Activated naive CD4-positive, alpha-beta T cell treated with anti-CD3 and anti-CD28 coated beads, Interleukin-2, amount 10 ng/mL, durations not matched to agents 7 days and 5 days (primary cell): ENCODE results near the gene HES5.
"Not testable (repeated sequence)": the region's sequence is repeated elsewhere in the genome, so short reads cannot be mapped to it uniquely, and the experiment has no call there.

Source experiments
- CTCF ChIA-PET: fragments of 350-600 bp; sonication (Branson Sonifier 250); formaldehyde crosslinking; loops from one replicate; lab custom pipeline; 2021; ENCODE audit warnings: antibody characterized with exemption; lab: Charles Lee
- DNase-seq: peaks from one replicate; pipeline ENCODE4 v3.0.0-alpha.2; 2020
- H3K27ac Mint-ChIP-seq: one replicate; pipeline ENCODE4 v1.8.0; 2021; ENCODE audit warnings: mild to moderate bottlenecking, moderate library complexity, mixed read lengths
- H3K27me3 Mint-ChIP-seq: one replicate; pipeline ENCODE4 v1.8.0; 2021; ENCODE audit warnings: mild to moderate bottlenecking, mixed read lengths
- H3K36me3 Mint-ChIP-seq: one replicate; pipeline ENCODE4 v1.8.0; 2021; ENCODE audit warnings: mixed read lengths
- H3K4me1 Mint-ChIP-seq: one replicate; pipeline ENCODE4 v1.8.0; 2021; ENCODE audit warnings: mixed read lengths
- H3K4me3 Mint-ChIP-seq: one replicate; pipeline ENCODE4 v1.8.0; 2021; ENCODE audit warnings: mild to moderate bottlenecking, moderate library complexity, mixed read lengths
- H3K9me3 Mint-ChIP-seq: one replicate; pipeline ENCODE4 v1.8.0; 2021; ENCODE audit warnings: mixed read lengths

Gene HES5

GRCh38 chr1:2529784-2530512 is at the start of gene HES5:
Gene HES5 (minus strand): TSS chr1:2530263. CDS start chr1:2530164, 99 bp downstream.
- Mint-ChIP-seq H3K4me1 (peaks cover 23% of the 10 kb centered on the region), H3K4me3 (peak within 1 kb of the TSS; percentile 66), H3K27me3 (peaks cover 83% of the 10 kb centered on the region), H3K9me3 (no peaks in the 10 kb centered on the region), H3K27ac (no peak within 1 kb of the TSS), H3K36me3 (peaks cover 3% of the 10 kb centered on the region)
- CTCF ChIA-PET: no interaction called here
- DNase-seq: peak; percentile 44

- CTCF ChIA-PET: interaction anchor here (0.8 to 2.7 kb wide), 4 partner anchors 17 to 64 kb away, joined by 3 to 14 read pairs (median 7); partner anchors contain the start of gene TNFRSF14
- H3K9me3 Mint-ChIP-seq: peaks cover 6% of the 10 kb centered on the region
- H3K4me1 Mint-ChIP-seq: peaks cover 72% of the 10 kb centered on the region
- H3K36me3 Mint-ChIP-seq: peaks cover 8% of the 10 kb centered on the region
- no peak for DNase-seq
- peak overlapping the region; percentile 92 for H3K27ac Mint-ChIP-seq
- H3K27me3 Mint-ChIP-seq: no peaks in the 10 kb centered on the region
- peak overlapping the region; percentile 66 for H3K4me3 Mint-ChIP-seq
Measured at GRCh38 chr1:2578758-2579118, 48.7 kb upstream of the HES5 start.

GRCh38 chr1:2577565-2578075 is 47.6 kb upstream of the HES5 start:
- DNase-seq: peak; percentile 72
- H3K4me1 Mint-ChIP-seq: peaks cover 68% of the 10 kb centered on the region

GRCh38 chr1:2575801-2576663 is 46.0 kb upstream of the HES5 start:
- Mint-ChIP-seq H3K4me3 (no peak overlapping the region), H3K27ac (peak overlapping the region; percentile 71), H3K9me3 (peaks cover 19% of the 10 kb centered on the region), H3K4me1 (peaks cover 59% of the 10 kb centered on the region), H3K27me3 (peaks cover 5% of the 10 kb centered on the region), H3K36me3 (peaks cover 20% of the 10 kb centered on the region)
- CTCF ChIA-PET: interaction anchor here (2.7 kb wide), 1 partner anchor 15 kb away, joined by 14 read pairs; no protein-coding TSS in a partner anchor
- no peak for DNase-seq

More at GRCh38 chr1:2577565-2578075, 47.6 kb upstream of the HES5 start:
- peaks cover 19% of the 10 kb centered on the region for H3K36me3 Mint-ChIP-seq
- H3K9me3 Mint-ChIP-seq: peaks cover 16% of the 10 kb centered on the region
- CTCF ChIA-PET: interaction anchor here (0.7 to 2.7 kb wide), 5 partner anchors 16 to 344 kb away, joined by 3 to 14 read pairs (median 6); partner anchors contain the start of gene TNFRSF14
- H3K27ac Mint-ChIP-seq: peak overlapping the region; percentile 92
- H3K27me3 Mint-ChIP-seq: not testable (repeated sequence)
- H3K4me3 Mint-ChIP-seq: peak overlapping the region; percentile 66

- H3K36me3 Mint-ChIP-seq: peaks cover 21% of the 10 kb centered on the region
- H3K4me1 Mint-ChIP-seq: peaks cover 45% of the 10 kb centered on the region
- H3K9me3 Mint-ChIP-seq: peaks cover 19% of the 10 kb centered on the region
- peaks cover 14% of the 10 kb centered on the region for H3K27me3 Mint-ChIP-seq
- DNase-seq: no peak
- H3K4me3 Mint-ChIP-seq: no peak overlapping the region
- no peak overlapping the region for H3K27ac Mint-ChIP-seq
- CTCF ChIA-PET: interaction anchor here (1.5 kb wide), 1 partner anchor 12 kb away, joined by 5 read pairs; no protein-coding TSS in a partner anchor
Measured at GRCh38 chr1:2574350-2574749, 44.3 kb upstream of the HES5 start.

- H3K4me3 Mint-ChIP-seq: no peak overlapping the region
- CTCF ChIA-PET: interaction anchor here (1.3 to 1.5 kb wide), 2 partner anchors 11 to 12 kb away, joined by 5 to 7 read pairs; no protein-coding TSS in a partner anchor
- peaks cover 19% of the 10 kb centered on the region for H3K9me3 Mint-ChIP-seq
- H3K4me1 Mint-ChIP-seq: peaks cover 37% of the 10 kb centered on the region
- H3K27ac Mint-ChIP-seq: no peak overlapping the region
- peaks cover 16% of the 10 kb centered on the region for H3K27me3 Mint-ChIP-seq
- H3K36me3 Mint-ChIP-seq: peaks cover 17% of the 10 kb centered on the region
- no peak for DNase-seq
Measured at GRCh38 chr1:2573250-2573920, 43.3 kb upstream of the HES5 start.

- Mint-ChIP-seq H3K27ac (no peak overlapping the region), H3K4me1 (peaks cover 22% of the 10 kb centered on the region), H3K9me3 (peaks cover 19% of the 10 kb centered on the region), H3K4me3 (no peak overlapping the region), H3K36me3 (peaks cover 17% of the 10 kb centered on the region), H3K27me3 (peaks cover 17% of the 10 kb centered on the region)
- CTCF ChIA-PET: no interaction called here
- DNase-seq: no peak
Measured at GRCh38 chr1:2571348-2571747, 41.3 kb upstream of the HES5 start.

GRCh38 chr1:2570332-2570731 is 40.3 kb upstream of the HES5 start:
- peak overlapping the region; percentile 37 for H3K27ac Mint-ChIP-seq
- H3K36me3 Mint-ChIP-seq: peaks cover 17% of the 10 kb centered on the region
- H3K4me3 Mint-ChIP-seq: no peak overlapping the region
- H3K4me1 Mint-ChIP-seq: peaks cover 11% of the 10 kb centered on the region
- CTCF ChIA-PET: interaction anchor here (1.6 kb wide), 1 partner anchor 14 kb away, joined by 3 read pairs; the partner anchor contains the start of gene TNFRSF14
- no peak for DNase-seq
- peaks cover 17% of the 10 kb centered on the region for H3K27me3 Mint-ChIP-seq
- H3K9me3 Mint-ChIP-seq: peaks cover 19% of the 10 kb centered on the region

GRCh38 chr1:2569703-2570102 is 39.6 kb upstream of the HES5 start:
- CTCF ChIA-PET: interaction anchor here (1.6 kb wide), 1 partner anchor 13 kb away, joined by 3 read pairs; the partner anchor contains the start of gene TNFRSF14
- peaks cover 17% of the 10 kb centered on the region for H3K27me3 Mint-ChIP-seq
- H3K4me3 Mint-ChIP-seq, H3K4me1 Mint-ChIP-seq, DNase-seq, H3K27ac Mint-ChIP-seq: not testable (repeated sequence)
- H3K36me3 Mint-ChIP-seq: peaks cover 17% of the 10 kb centered on the region
- peaks cover 19% of the 10 kb centered on the region for H3K9me3 Mint-ChIP-seq

GRCh38 chr1:2569060-2569459 is 39.0 kb upstream of the HES5 start:
- no peak for DNase-seq
- Mint-ChIP-seq H3K27me3 (peaks cover 17% of the 10 kb centered on the region), H3K36me3 (peaks cover 16% of the 10 kb centered on the region), H3K4me1 (peaks cover 5% of the 10 kb centered on the region), H3K4me3 (no peak overlapping the region), H3K9me3 (peaks cover 16% of the 10 kb centered on the region), H3K27ac (no peak overlapping the region)
- CTCF ChIA-PET: no interaction called here

GRCh38 chr1:2568187-2568816 is 38.2 kb upstream of the HES5 start:
- peaks cover 17% of the 10 kb centered on the region for H3K27me3 Mint-ChIP-seq
- DNase-seq, H3K27ac Mint-ChIP-seq, CTCF ChIA-PET, H3K4me3 Mint-ChIP-seq, H3K4me1 Mint-ChIP-seq, H3K9me3 Mint-ChIP-seq: not testable (repeated sequence)
- H3K36me3 Mint-ChIP-seq: peaks cover 12% of the 10 kb centered on the region

GRCh38 chr1:2567083-2567679 is 37.1 kb upstream of the HES5 start:
- Mint-ChIP-seq H3K27ac (no peak overlapping the region), H3K4me3 (no peak overlapping the region), H3K27me3 (peaks cover 12% of the 10 kb centered on the region), H3K9me3 (no peaks in the 10 kb centered on the region), H3K36me3 (peaks cover 4% of the 10 kb centered on the region), H3K4me1 (no peaks in the 10 kb centered on the region)
- CTCF ChIA-PET: no interaction called here
- DNase-seq: no peak
